HUES64 (cell line): ENCODE measurements around the gene FHDC1.

ENCODE experiments used
- H3K27ac ChIP-seq: 2 replicates; pipeline ENCODE4 v1.7.0; 2013; ENCODE audit warnings: low read depth, low read length, inconsistent platforms
- H3K27me3 ChIP-seq: 2 replicates; pipeline ENCODE4 v1.6.1; 2013; ENCODE audit warnings: mild to moderate bottlenecking, low read length; ENCODE audit not compliant: insufficient read depth
- H3K36me3 ChIP-seq: 2 replicates; pipeline ENCODE4 v1.6.1; 2013; ENCODE audit warnings: mild to moderate bottlenecking, low read length; ENCODE audit not compliant: insufficient read depth
- H3K4me1 ChIP-seq: 2 replicates; pipeline ENCODE4 v1.6.1; 2013; ENCODE audit warnings: mild to moderate bottlenecking, low read length, moderate library complexity; ENCODE audit not compliant: insufficient read depth
- H3K4me3 ChIP-seq: 2 replicates; pipeline ENCODE4 v1.5.1; 2013; ENCODE audit warnings: mild to moderate bottlenecking, low read length, moderate library complexity
- H3K9ac ChIP-seq: 2 replicates; pipeline ENCODE4 v1.6.1; 2013; ENCODE audit warnings: mild to moderate bottlenecking, low read depth, low read length
- H3K9me3 ChIP-seq: 2 replicates; pipeline ENCODE4 v1.6.1; 2013; ENCODE audit warnings: low read depth, low read length; ENCODE audit not compliant: insufficient read depth
- WGBS: fragments of 150-250, 120-280 bp; methylation state at CpG from one replicate; pipeline ENCODE4 v1.1.7; 2013; ENCODE audit warnings: missing lambda C conversion rate; 5-methylcytosine and 5-hydroxymethylcytosine counted together

FHDC1 gene

DNA sequence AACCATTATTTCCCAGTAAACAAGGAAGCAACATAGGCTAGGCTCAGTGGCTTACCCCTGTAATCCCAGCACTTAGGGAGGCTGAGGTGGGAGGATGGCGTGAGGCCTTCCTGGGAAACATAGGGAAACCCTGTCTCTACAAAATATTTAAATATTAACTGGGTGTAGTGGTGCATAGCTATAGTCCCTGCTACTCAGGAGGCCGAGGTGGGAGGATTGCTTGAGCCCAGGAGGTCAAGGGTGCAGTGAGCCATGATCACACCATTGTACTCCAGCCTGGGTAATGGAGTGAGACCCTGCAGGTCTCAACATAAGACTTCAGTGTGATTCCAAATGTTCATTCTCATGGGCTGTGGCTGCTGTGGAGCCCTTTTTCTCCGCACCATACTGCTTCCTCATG is 34.9 kb downstream of the FHDC1 start:
- H3K36me3 ChIP-seq = peaks cover 82% of the 10 kb centered on the region
- WGBS = 96% methylated on average over 3 of the region's 3 CpGs
- H3K27ac ChIP-seq = no peak overlapping the region
- H3K9ac ChIP-seq = no peak overlapping the region
- H3K4me3 ChIP-seq = no peak overlapping the region
- no peaks in the 10 kb centered on the region for H3K27me3 ChIP-seq
- H3K9me3 ChIP-seq = no peaks in the 10 kb centered on the region
- no peaks in the 10 kb centered on the region for H3K4me1 ChIP-seq

DNA sequence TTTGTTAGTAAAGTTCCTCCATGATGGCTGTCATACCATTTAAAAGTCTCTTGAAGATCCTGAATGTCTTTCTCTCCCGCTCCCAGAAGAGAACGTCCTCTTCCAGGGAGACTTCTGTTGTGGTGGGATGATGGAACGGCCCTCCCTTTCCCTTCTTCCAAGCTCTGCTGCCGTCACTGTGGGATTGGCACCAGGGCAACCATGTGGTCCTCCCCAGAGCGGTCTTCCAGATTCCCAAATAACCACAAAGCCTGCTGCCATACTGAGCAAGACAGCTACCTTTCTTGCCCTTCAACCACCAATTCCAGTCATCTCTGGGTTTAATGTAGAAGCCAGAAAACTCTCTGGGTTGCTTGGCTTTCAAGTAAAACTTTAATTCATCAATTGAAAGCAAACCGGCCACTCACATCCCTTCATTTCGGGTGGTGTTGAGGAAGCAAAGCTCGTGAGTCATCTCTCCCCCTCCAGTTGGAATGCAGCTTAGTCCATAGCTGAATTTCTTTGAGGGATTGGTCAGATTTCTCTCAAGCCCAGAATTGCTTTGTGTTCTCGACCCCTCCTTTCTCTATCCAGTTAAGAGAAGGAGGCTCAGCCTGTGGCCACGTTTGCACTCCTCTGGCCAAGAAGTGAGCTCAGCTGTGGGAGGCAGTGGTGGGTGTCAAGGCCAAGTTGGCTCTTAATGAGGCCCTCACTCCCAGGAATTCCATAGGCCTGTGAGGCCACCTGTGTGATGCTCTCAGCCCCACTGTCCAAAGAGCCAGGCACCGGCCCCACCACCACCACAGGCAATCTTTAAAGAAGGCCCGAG is 36.9 kb downstream of the FHDC1 start:
- H3K4me3 ChIP-seq = no peak overlapping the region
- H3K36me3 ChIP-seq = peaks cover 65% of the 10 kb centered on the region
- WGBS = 85% methylated on average over 12 of the region's 12 CpGs

DNA sequence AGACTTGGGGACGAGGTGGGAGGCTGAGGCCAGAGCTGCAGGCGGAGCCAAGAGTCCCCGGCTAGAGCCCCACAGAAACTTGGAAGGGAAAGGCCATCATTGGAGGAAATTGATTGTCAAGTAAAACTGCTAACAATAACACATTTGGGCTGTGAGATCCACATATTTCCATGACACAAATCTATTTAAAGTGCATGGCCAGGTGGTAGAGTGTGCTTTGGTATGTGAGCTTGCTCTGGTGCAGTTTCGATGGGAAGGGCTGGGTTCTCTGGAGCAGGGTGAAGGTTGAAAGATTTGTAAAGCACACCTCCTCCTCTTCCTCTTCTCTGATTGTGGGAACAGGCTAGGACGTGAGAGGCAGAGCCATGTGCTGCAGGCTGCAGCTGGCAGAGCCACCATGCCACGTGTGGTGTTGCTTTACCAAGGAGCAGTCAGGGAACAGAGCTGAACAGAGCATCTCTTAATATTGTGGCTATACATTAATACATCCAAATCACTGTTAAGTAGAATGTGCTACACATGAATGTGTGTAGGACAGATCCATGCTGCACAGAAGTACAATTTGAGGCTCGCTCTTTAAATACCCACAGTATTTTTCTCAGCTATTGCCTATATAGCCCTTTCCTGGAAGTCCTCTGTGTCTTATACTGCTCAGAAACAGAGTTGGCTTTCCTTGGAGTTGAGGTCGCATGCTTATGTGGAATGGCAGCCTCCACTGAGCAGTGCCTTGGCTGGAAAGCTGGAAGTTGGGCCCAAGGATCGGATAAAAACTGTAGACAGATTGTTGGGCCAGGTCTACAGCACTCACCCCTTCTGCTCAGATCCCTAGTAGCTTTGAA is 37.7 kb downstream of the FHDC1 start:
- Histone ChIP-seq H3K4me3 (no peak overlapping the region), H3K4me1 (no peaks in the 10 kb centered on the region), H3K27ac (no peak overlapping the region), H3K27me3 (no peaks in the 10 kb centered on the region), H3K36me3 (peaks cover 57% of the 10 kb centered on the region), H3K9me3 (no peaks in the 10 kb centered on the region), H3K9ac (no peak overlapping the region)
- WGBS = 96% methylated on average over 9 of the region's 9 CpGs

More for the DNA sequence above, 36.9 kb downstream of the FHDC1 start:
- Histone ChIP-seq H3K9ac (no peak overlapping the region), H3K27ac (no peak overlapping the region), H3K9me3 (no peaks in the 10 kb centered on the region), H3K27me3 (no peaks in the 10 kb centered on the region), H3K4me1 (no peaks in the 10 kb centered on the region)

DNA sequence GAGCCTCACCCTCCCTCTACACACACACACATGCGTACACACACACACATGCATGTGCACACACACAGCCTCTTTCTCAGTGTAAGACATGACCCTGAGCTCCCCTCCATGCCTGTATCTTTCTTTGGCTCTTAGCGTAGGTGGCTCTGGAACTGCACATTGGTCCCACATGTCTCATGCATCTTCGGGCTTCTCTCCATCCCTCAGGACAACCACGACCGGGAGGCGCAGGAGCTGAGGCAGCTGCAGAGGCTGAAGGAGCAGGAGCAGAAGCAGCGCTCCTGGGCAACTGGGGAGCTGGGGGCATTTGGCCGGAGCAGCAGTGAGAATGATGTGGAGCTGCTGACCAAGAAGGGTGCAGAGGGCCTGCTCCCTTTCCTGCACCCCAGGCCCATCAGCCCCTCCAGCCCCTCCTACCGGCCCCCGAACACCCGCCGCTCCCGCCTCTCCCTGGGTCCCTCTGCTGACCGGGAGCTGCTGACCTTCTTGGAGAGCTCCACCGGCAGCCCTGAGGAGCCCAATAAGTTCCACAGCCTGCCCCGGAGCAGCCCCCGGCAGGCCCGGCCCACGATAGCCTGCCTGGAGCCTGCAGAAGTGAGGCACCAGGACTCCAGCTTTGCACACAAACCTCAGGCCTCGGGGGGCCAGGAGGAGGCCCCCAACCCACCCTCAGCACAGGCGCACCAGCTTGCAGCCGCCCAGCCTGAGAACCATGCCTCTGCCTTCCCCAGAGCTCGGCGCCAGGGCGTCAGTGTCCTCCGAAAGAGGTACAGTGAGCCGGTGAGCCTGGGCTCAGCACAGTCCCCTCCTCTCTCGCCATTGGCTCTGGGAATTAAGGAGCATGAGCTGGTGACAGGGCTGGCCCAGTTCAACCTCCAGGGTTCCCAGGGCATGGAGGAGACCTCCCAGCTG is 38.6 kb downstream of the FHDC1 start:
- H3K9ac ChIP-seq = no peak overlapping the region
- WGBS = 95% methylated on average over 28 of the region's 28 CpGs
- H3K27me3 ChIP-seq = no peaks in the 10 kb centered on the region
- H3K27ac ChIP-seq = no peak overlapping the region
- peaks cover 49% of the 10 kb centered on the region for H3K36me3 ChIP-seq
- no peaks in the 10 kb centered on the region for H3K4me1 ChIP-seq
- H3K9me3 ChIP-seq = no peaks in the 10 kb centered on the region
- H3K4me3 ChIP-seq = no peak overlapping the region

DNA sequence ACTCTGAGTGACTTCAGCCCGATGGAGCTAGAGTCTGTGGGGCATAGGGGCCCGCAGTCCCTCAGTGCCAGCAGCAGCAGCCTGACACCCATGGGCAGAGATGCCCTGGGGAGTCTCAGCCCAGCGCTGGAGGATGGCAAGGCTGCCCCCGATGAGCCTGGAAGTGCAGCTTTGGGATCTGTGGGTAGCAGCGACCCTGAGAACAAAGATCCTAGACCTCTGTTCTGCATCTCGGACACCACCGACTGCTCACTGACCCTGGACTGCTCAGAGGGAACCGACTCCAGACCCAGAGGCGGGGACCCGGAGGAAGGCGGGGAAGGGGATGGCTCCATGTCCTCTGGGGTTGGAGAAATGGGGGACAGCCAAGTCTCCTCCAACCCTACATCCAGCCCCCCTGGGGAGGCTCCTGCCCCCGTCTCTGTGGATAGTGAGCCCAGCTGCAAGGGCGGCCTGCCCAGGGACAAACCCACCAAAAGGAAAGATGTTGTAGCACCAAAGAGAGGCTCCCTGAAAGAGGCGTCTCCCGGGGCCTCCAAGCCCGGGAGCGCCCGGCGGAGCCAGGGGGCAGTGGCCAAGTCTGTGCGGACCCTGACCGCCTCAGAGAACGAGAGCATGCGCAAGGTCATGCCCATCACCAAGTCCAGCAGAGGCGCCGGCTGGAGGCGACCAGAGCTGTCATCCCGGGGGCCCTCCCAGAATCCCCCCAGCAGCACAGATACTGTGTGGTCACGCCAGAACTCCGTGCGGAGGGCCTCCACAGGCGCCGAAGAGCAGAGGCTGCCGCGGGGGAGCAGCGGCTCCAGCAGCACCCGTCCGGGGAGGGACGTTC is 39.5 kb downstream of the FHDC1 start:
- Histone ChIP-seq H3K9me3 (no peaks in the 10 kb centered on the region), H3K4me1 (no peaks in the 10 kb centered on the region), H3K27me3 (no peaks in the 10 kb centered on the region), H3K36me3 (peaks cover 41% of the 10 kb centered on the region), H3K27ac (no peak overlapping the region), H3K9ac (no peak overlapping the region; the same call in 1 of the 2 replicates), H3K4me3 (no peak overlapping the region)
- WGBS = 96% methylated on average over 36 of the region's 38 CpGs

DNA sequence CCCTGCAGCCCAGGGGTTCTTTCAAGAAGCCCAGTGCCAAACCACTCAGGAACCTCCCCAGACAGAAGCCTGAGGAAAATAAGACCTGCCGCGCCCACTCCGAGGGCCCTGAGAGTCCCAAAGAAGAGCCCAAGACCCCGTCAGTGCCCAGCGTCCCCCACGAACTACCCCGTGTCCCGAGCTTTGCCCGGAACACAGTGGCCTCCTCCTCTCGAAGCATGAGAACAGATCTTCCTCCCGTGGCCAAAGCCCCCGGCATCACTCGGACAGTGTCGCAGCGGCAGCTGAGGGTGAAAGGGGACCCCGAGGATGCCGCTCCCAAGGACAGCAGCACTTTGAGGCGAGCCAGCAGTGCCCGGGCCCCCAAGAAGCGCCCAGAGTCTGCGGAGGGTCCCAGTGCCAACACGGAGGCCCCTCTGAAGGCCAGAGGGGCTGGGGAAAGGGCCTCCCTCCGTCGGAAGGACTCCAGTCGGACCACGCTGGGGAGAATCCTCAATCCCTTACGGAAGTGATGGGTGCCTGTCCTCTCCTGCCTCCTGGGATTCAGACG is 40.2 kb downstream of the FHDC1 start:
- Histone ChIP-seq H3K4me1 (peaks cover 6% of the 10 kb centered on the region; the same call in 1 of the 2 replicates), H3K27me3 (no peaks in the 10 kb centered on the region), H3K27ac (no peak overlapping the region), H3K9me3 (no peaks in the 10 kb centered on the region), H3K36me3 (peaks cover 36% of the 10 kb centered on the region), H3K9ac (no peak overlapping the region; the same call in 1 of the 2 replicates), H3K4me3 (no peak overlapping the region)
- 95% methylated on average over 28 of the region's 28 CpGs for WGBS

DNA sequence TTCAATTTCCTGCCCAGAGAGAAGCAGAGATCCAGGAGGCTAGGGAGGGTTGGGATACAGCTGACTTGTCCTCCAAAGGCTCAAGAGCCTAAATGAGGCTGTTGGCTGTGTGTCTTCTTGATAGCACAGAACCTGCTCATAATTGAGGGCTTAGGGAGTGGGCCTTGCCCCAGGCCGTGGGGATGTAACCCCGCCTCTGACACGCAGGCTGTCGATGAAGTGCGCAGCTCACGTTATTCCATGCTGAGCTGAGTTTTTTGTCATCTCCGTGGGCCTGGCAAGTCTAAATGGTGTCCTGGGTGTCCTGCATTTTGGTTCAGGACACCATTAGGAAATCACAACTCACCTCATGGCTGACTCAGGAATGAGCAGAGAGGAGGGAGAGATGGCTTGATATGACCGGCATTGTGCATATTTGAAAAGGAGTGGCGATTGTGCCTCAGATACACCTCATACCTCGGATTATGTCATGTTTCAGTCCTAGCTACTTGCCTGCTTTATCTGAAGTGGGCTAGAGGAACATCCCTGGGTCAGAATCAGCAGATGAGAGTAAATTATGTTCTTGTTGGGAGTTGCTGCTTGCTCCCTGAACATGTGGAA is 43.7 kb downstream of the FHDC1 start:
- H3K27ac ChIP-seq = no peak overlapping the region

DNA sequence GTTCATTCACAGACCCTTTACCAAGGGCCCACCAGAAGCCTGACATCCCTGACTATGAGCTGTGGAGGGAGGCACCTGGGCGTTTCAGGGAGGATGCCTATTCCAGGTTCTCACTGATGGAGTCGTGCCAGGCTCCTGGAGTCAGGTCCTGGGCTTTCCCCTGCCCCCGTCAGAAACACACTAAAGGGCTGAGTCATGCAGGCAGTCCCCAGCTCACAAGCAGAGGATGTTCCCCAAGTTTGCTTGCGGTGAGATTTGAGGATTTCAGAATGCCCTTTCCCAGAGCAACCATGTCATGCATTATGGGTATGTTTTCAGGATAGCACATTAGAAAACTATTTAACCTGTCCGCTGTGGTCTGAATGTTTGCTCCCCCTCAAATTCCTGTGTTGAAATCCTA is 45.2 kb downstream of the FHDC1 start:
- Histone ChIP-seq H3K36me3 (no peaks in the 10 kb centered on the region; the same call in 1 of the 2 replicates), H3K4me1 (peaks cover 15% of the 10 kb centered on the region; the same call in 1 of the 2 replicates), H3K27me3 (no peaks in the 10 kb centered on the region), H3K9ac (no peak overlapping the region), H3K9me3 (no peaks in the 10 kb centered on the region), H3K4me3 (no peak overlapping the region), H3K27ac (no peak overlapping the region)
- WGBS = 65% methylated on average over 5 of the region's 5 CpGs

More for the DNA sequence above, 43.7 kb downstream of the FHDC1 start:
- H3K4me1 ChIP-seq = peaks cover 15% of the 10 kb centered on the region; the same call in 1 of the 2 replicates
- H3K9me3 ChIP-seq = no peaks in the 10 kb centered on the region
- H3K9ac ChIP-seq = no peak overlapping the region
- peaks cover 2% of the 10 kb centered on the region; the same call in 1 of the 2 replicates for H3K36me3 ChIP-seq
- WGBS = 92% methylated on average over 10 of the region's 10 CpGs
- H3K4me3 ChIP-seq = no peak overlapping the region
- H3K27me3 ChIP-seq = no peaks in the 10 kb centered on the region

DNA sequence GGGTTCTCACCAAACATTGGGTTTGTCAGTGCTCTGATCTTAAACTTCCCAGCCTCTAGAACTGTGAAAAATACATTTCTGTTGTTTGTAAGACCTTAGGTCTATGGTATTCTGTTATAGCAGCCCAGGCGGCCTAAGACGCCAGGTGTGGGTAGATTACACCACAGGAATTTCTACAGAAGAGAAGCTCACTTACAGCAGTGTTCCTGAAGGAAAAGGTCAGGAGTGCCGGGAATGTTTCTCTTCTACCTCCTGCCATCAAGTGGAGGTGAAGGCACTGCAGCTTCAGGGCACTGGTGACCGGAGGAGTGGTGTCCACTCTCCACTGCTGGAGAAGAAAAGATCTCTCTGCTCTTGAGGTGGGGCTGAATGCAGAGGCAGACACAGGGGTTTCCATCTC is 45.7 kb downstream of the FHDC1 start:
- WGBS = 91% methylated on average over 4 of the region's 4 CpGs
- Histone ChIP-seq H3K36me3 (no peaks in the 10 kb centered on the region), H3K27ac (no peak overlapping the region), H3K9me3 (no peaks in the 10 kb centered on the region), H3K27me3 (no peaks in the 10 kb centered on the region), H3K4me1 (peaks cover 15% of the 10 kb centered on the region; the same call in 1 of the 2 replicates), H3K4me3 (no peak overlapping the region), H3K9ac (no peak overlapping the region)
